BJ (cell line): ENCODE measurements around the gene FER. TPM values are rescaled to one million over a fixed set of nuclear protein-coding genes. Genes with fewer than 3 reads are reported as not detected.

ENCODE experiments used
- CTCF ChIA-PET: fragments of 350-600 bp; formaldehyde crosslinking; extraction: SDS; loops from one replicate; lab custom pipeline; 2021; ENCODE audit warnings: antibody characterized with exemption, inconsistent platforms; lab: Yijun Ruan, JAX
- POLR2A ChIA-PET: fragments of 300-600 bp; sonication (Branson Sonifier 250); formaldehyde crosslinking; extraction: SDS; loops from one replicate; lab custom pipeline; 2021; ENCODE audit warnings: antibody characterized with exemption; lab: Charles Lee
- DNase-seq: peaks from one replicate; pipeline ENCODE4 v3.0.0-alpha.2; 2011; ENCODE audit warnings: low read depth
- H3K27me3 ChIP-seq: 2 replicates; pipeline ENCODE4 v1.6.0; 2011; ENCODE audit warnings: low read length; ENCODE audit not compliant: control insufficient read depth, insufficient read depth
- H3K36me3 ChIP-seq: 2 replicates; pipeline ENCODE4 v1.5.1; 2011; ENCODE audit warnings: low read length; ENCODE audit not compliant: control insufficient read depth, insufficient read depth
- H3K4me3 ChIP-seq: 2 replicates; pipeline ENCODE4 v1.5.1; 2011; ENCODE audit warnings: low read depth, mild to moderate bottlenecking, control low read depth, low read length
- CTCF ChIP-seq: IDR thresholded peaks from 2 replicates; pipeline ENCODE4 v1.5.1; 2011; ENCODE audit warnings: low read depth, mild to moderate bottlenecking, control low read depth, inconsistent platforms, low read length, moderate library complexity; ENCODE audit not compliant: insufficient read depth
- polyA plus RNA-seq: library from polyadenylated mRNA; depleted of rRNA; stranded (reverse); fragments of >200 nt; gene quantifications from 2 replicates; pipeline ENCODE4 v1.2.3, GENCODE V29; 2011

FER gene
- polyA plus RNA-seq, 1 experiment = 4.0 TPM

- CTCF ChIA-PET = interaction anchor here (0.9 kb wide), 1 partner anchor 12 kb away, joined by 3 read pairs; no protein-coding TSS in a partner anchor
Observed at GRCh38 chr5:108753331-108753730, 5.6 kb downstream of the FER start.

GRCh38 chr5:108753877-108754276 lies 6.2 kb downstream of the FER start:
- ChIA-PET CTCF (no interaction called here), POLR2A (interaction anchor here (0.6 kb wide), 2 partner anchors 387 to 1001 kb away, joined by 3 to 4 read pairs; no protein-coding TSS in a partner anchor)
- no peak for DNase-seq
- TF ChIP-seq CTCF = no peak
- no peak overlapping the region for H3K4me3 ChIP-seq
- H3K27me3 ChIP-seq = no peaks in the 10 kb centered on the region
- no peaks in the 10 kb centered on the region for H3K36me3 ChIP-seq

More at GRCh38 chr5:108753331-108753730, 5.6 kb downstream of the FER start:
- TF ChIP-seq CTCF = no peak
- H3K36me3 ChIP-seq = no peaks in the 10 kb centered on the region
- H3K27me3 ChIP-seq = no peaks in the 10 kb centered on the region
- POLR2A ChIA-PET = interaction anchor here (0.6 kb wide), 1 partner anchor 1002 kb away, joined by 4 read pairs; no protein-coding TSS in a partner anchor
- no peak overlapping the region for H3K4me3 ChIP-seq
- DNase-seq = no peak

GRCh38 chr5:108760512-108760911 lies 12.8 kb downstream of the FER start:
- Histone ChIP-seq H3K27me3 (no peaks in the 10 kb centered on the region), H3K36me3 (no peaks in the 10 kb centered on the region), H3K4me3 (no peak overlapping the region)
- CTCF ChIA-PET = interaction anchor here (0.6 to 1.2 kb wide), 2 partner anchors 12 to 33 kb away, joined by 3 read pairs; no protein-coding TSS in a partner anchor
- POLR2A ChIA-PET = no interaction called here
- TF ChIP-seq CTCF = no peak
- no peak for DNase-seq

- H3K27me3 ChIP-seq = no peaks in the 10 kb centered on the region
- no peak for TF ChIP-seq CTCF
- no peak for DNase-seq
- CTCF ChIA-PET = no interaction called here
- no peaks in the 10 kb centered on the region for H3K36me3 ChIP-seq
- POLR2A ChIA-PET = no interaction called here
- H3K4me3 ChIP-seq = no peak overlapping the region
Observed at GRCh38 chr5:108762660-108763059, 15.0 kb downstream of the FER start.

GRCh38 chr5:108763222-108763916 lies 15.7 kb downstream of the FER start:
- no peak for TF ChIP-seq CTCF
- ChIA-PET POLR2A (no interaction called here), CTCF (no interaction called here)
- DNase-seq = no peak
- no peaks in the 10 kb centered on the region for H3K36me3 ChIP-seq
- H3K27me3 ChIP-seq = no peaks in the 10 kb centered on the region
- no peak overlapping the region for H3K4me3 ChIP-seq
